Measurements from ENCODE around the gene RGS9BP. TPM values are rescaled to one million over a fixed set of nuclear protein-coding genes. Genes with fewer than 3 reads are reported as not detected.

Gene RGS9BP
- polyA plus RNA-seq, 3 donors, result 0.03 TPM; not detected in 2

DNA sequence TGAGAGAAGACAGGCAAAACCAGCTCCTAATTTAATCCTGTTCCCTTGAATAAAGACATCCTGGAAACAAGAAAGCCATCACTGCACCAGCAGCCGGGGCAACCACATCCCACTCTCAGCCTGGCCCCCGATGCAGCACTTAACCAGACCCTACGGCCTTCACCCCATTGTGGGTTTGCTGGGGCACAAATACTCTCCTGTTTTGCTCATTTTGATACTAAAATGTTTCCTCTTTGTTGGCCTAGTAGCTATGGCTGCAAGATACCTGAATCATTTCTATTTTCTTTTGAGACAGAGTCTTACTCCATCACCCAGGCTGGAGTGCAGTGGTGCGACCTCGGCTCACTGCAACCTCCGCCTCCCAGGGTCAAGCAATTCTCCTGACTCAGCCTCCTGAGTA is 29.1 kb upstream of the RGS9BP start:
- TF ChIP-seq CTCF (IDR thresholded peaks at IDR 0.05), result no peak
- no peaks in the 10 kb centered on the region for H3K4me1 ChIP-seq (ENCODE audit: control insufficient read depth in 1 of 2, insufficient read depth in 2 of 2, low read length in 2 of 2)
- no peaks in the 10 kb centered on the region for H4K20me1 ChIP-seq (ENCODE audit: insufficient read depth, low read length)
- no peaks in the 10 kb centered on the region for H3K27me3 ChIP-seq (ENCODE audit: control insufficient read depth in 2 of 2, insufficient read depth in 2 of 2, low read length in 2 of 2)
- intact Hi-C loops (cut with micrococcal nuclease), result no loop called here
- no peak overlapping the region for H2AFZ ChIP-seq (ENCODE audit: insufficient read depth, low read depth, low read length, poor library complexity, severe bottlenecking)
- no peaks in the 10 kb centered on the region for H3K9me3 ChIP-seq (replicated peaks in 1 of 2; ENCODE audit: control insufficient read depth in 1 of 2, insufficient read depth in 1 of 2, low read length in 2 of 2)
- H3K27ac ChIP-seq (ENCODE audit: low read depth in 1 of 2, low read length in 2 of 2), result no peak overlapping the region
- H3K9ac ChIP-seq (ENCODE audit: insufficient read depth, low read length, poor library complexity, severe bottlenecking), result no peak overlapping the region
- Mint-ChIP-seq H3K4me1 (peaks cover 1% of the 10 kb centered on the region), H3K9me3 (no peaks in the 10 kb centered on the region), H3K4me3 (no peak overlapping the region), H3K27me3 (ENCODE audit: low read depth in 3 of 3) (peaks cover 0 to 5% (median 0%) of the 10 kb centered on the region in 3 donors), H3K36me3 (peaks cover 69 to 79% of the 10 kb centered on the region in 2 donors), H3K27ac (peak overlapping the region in 1 of 7 donors; percentile 43)
- no peak overlapping the region for H3K4me3 ChIP-seq (replicated peaks in 1 of 3; ENCODE audit: low read depth in 2 of 3, low read length in 3 of 3)
- DNase-seq, result no peak
- H3K36me3 ChIP-seq (replicated peaks in 1 of 2; ENCODE audit: control insufficient read depth in 1 of 2, insufficient read depth in 2 of 2, low read length in 2 of 2), result peaks cover 70 to 75% of the 10 kb centered on the region in 2 donors
- WGBS (ENCODE audit: insufficient coverage), result 92% methylated on average over 3 of the region's 6 CpGs
- no peak overlapping the region for H3K4me2 ChIP-seq (replicated peaks; ENCODE audit: extremely low read depth, low read length, poor library complexity, severe bottlenecking)
- no peaks in the 10 kb centered on the region for H3K79me2 ChIP-seq (ENCODE audit: insufficient read depth, low read length)

- Histone ChIP-seq H3K27ac (ENCODE audit: low read depth in 1 of 2, low read length in 2 of 2) (no peak overlapping the region), H3K9ac (ENCODE audit: insufficient read depth, low read length, poor library complexity, severe bottlenecking) (no peak overlapping the region), H3K79me2 (ENCODE audit: insufficient read depth, low read length) (no peaks in the 10 kb centered on the region), H3K4me2 (replicated peaks; ENCODE audit: extremely low read depth, low read length, poor library complexity, severe bottlenecking) (no peak overlapping the region), H3K9me3 (replicated peaks in 1 of 2; ENCODE audit: control insufficient read depth in 1 of 2, insufficient read depth in 1 of 2, low read length in 2 of 2) (no peaks in the 10 kb centered on the region), H3K27me3 (ENCODE audit: control insufficient read depth in 2 of 2, insufficient read depth in 2 of 2, low read length in 2 of 2) (no peaks in the 10 kb centered on the region), H3K4me3 (replicated peaks in 1 of 3; ENCODE audit: low read depth in 2 of 3, low read length in 3 of 3) (no peak overlapping the region), H4K20me1 (ENCODE audit: insufficient read depth, low read length) (no peaks in the 10 kb centered on the region), H2AFZ (ENCODE audit: insufficient read depth, low read depth, low read length, poor library complexity, severe bottlenecking) (no peak overlapping the region), H3K36me3 (replicated peaks in 1 of 2; ENCODE audit: control insufficient read depth in 1 of 2, insufficient read depth in 2 of 2, low read length in 2 of 2) (peaks cover 62 to 67% of the 10 kb centered on the region in 2 donors), H3K4me1 (ENCODE audit: control insufficient read depth in 1 of 2, insufficient read depth in 2 of 2, low read length in 2 of 2) (no peaks in the 10 kb centered on the region)
- no peak for TF ChIP-seq CTCF (IDR thresholded peaks at IDR 0.05)
- Mint-ChIP-seq H3K27me3 (ENCODE audit: low read depth in 3 of 3) (peaks cover 0 to 5% (median 0%) of the 10 kb centered on the region in 3 donors), H3K4me3 (no peak overlapping the region), H3K27ac (no peak overlapping the region), H3K36me3 (peaks cover 61 to 72% of the 10 kb centered on the region in 2 donors), H3K9me3 (no peaks in the 10 kb centered on the region), H3K4me1 (peaks cover 4% of the 10 kb centered on the region)
- no peak for DNase-seq
- intact Hi-C loops (cut with micrococcal nuclease), result no loop called here
- WGBS (ENCODE audit: insufficient coverage), result 94% methylated on average over 7 of the region's 8 CpGs
Observed at GRCh38 chr19:32647361-32647760, 28.3 kb upstream of the RGS9BP start.
